ENCODE measurements around the gene TRIP4.
"Not testable (repeated sequence)": the region's sequence is repeated elsewhere in the genome, so short reads cannot be mapped to it uniquely, and the experiment has no call there.

Gene TRIP4

DNA sequence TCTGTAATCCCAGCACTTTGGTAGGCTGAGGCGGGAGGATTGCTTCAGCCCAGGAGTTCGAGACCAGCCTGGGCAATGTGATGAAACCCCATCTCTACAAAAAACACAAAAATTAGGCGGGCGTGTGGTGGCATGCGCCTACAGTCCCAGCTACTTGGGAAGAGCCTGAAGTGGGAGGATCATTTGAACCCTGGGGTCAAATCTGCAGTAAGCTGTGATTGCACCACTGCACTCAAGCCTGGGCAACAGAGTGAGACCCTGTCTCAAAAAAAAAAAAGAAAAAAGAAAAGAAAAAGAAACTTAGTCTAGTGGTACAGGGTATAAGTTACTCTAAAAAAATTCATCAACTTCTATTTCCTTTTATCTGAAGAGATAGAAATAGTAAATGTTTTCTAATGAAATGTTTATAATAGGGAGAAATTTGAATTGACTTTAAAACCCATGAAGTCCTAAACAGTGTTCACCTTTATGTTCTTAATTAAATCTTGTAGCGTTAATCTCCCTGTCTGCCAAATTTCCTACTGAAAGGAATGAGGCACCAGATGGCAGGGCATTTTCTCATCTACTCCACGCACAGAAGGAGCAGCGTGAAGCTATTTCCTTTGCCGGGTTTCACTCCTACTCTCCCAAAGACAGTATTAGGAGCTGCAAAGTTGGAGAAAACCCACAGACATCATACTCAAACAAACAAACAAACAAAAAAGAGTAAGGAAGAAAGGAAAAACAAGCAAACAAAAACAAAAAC lies 8.2 kb upstream of the TRIP4 start:
- Histone ChIP-seq H3K27me3 (ENCODE audit: insufficient read depth, low read length) (no peaks in the 10 kb centered on the region), H3K4me3 (ENCODE audit: low read depth, low read length, poor library complexity, severe bottlenecking) (peak overlapping the region; percentile 99), H3K79me2 (ENCODE audit: insufficient read depth, low read length) (peaks cover 16% of the 10 kb centered on the region), H3K4me2 (ENCODE audit: low read length) (peak overlapping the region; percentile 98), H3K9ac (ENCODE audit: low read length) (peak overlapping the region; percentile 53), H3K27ac (ENCODE audit: low read depth, low read length, poor library complexity, severe bottlenecking) (peak overlapping the region; percentile 10), H2AFZ (ENCODE audit: low read length) (no peak overlapping the region), H3K4me1 (ENCODE audit: insufficient read depth, low read length, severe bottlenecking) (peaks cover 29% of the 10 kb centered on the region), H3K9me2 (ENCODE audit: low read depth, low read length) (no peaks in the 10 kb centered on the region), H3K36me3 (ENCODE audit: insufficient read depth, low read length) (peaks cover 39% of the 10 kb centered on the region), H3K9me3 (ENCODE audit: low read length) (no peaks in the 10 kb centered on the region), H4K20me1 (ENCODE audit: insufficient read depth, low read length) (no peaks in the 10 kb centered on the region), H3F3A (ENCODE audit: insufficient read depth, low read length) (no peaks in the 10 kb centered on the region)
- TF ChIP-seq, protein P1, sequence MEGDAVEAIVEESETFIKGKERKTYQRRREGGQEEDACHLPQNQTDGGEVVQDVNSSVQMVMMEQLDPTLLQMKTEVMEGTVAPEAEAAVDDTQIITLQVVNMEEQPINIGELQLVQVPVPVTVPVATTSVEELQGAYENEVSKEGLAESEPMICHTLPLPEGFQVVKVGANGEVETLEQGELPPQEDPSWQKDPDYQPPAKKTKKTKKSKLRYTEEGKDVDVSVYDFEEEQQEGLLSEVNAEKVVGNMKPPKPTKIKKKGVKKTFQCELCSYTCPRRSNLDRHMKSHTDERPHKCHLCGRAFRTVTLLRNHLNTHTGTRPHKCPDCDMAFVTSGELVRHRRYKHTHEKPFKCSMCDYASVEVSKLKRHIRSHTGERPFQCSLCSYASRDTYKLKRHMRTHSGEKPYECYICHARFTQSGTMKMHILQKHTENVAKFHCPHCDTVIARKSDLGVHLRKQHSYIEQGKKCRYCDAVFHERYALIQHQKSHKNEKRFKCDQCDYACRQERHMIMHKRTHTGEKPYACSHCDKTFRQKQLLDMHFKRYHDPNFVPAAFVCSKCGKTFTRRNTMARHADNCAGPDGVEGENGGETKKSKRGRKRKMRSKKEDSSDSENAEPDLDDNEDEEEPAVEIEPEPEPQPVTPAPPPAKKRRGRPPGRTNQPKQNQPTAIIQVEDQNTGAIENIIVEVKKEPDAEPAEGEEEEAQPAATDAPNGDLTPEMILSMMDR (IDR thresholded peaks at IDR 0.05; ENCODE audit: low read length) = no peak
- TF ChIP-seq EZH2 (IDR thresholded peaks at IDR 0.05; ENCODE audit: borderline replicate concordance, low read length) = no peak

DNA sequence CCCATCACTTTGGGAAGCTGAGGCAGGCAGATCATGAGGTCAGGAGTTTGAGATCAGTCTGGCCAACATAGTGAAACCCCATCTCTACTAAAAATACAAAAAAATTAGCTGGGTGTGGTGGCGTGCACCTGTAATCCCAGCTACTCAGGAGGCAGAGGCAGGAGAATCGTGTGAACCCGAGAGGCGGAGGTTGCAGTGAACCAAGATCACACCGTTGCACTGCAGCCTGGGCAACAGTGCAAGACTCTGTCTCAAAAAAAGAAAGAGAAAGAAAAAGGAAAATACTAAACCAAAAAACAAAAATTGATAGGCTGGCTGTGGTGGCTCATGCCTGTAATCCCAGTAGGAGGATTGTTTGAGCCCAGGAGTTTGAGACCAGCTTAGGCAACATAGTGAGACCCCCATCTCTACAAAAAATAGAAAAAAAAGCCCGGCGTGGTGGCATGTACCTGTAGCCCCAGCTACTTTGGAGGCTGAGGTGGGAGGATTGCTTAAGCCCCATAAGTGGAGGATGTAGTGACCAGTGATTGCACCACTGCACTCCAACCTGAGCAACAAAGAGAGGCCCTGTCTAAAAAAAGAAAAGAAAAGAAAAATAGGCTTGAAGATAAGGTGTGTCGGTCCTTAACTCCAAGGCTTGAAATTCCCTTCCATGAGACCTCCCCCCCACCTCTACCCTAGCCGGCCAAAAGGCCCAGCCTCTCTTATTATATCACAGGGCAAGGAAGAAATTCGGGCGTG lies 7.3 kb upstream of the TRIP4 start:
- Histone ChIP-seq H3K4me1 (ENCODE audit: insufficient read depth, low read length, severe bottlenecking) (peaks cover 29% of the 10 kb centered on the region), H3K79me2 (ENCODE audit: insufficient read depth, low read length) (peaks cover 16% of the 10 kb centered on the region), H3K4me3 (ENCODE audit: low read depth, low read length, poor library complexity, severe bottlenecking) (peak overlapping the region; percentile 99), H3K9ac (ENCODE audit: low read length) (peak overlapping the region; percentile 97), H3K4me2 (ENCODE audit: low read length) (peak overlapping the region; percentile 98), H3K27ac (ENCODE audit: low read depth, low read length, poor library complexity, severe bottlenecking) (peak overlapping the region; percentile 59), H3K36me3 (ENCODE audit: insufficient read depth, low read length) (peaks cover 32% of the 10 kb centered on the region)
- not testable (repeated sequence) for H3K9me3 ChIP-seq (ENCODE audit: low read length); H3F3A ChIP-seq (ENCODE audit: insufficient read depth, low read length); H2AFZ ChIP-seq (ENCODE audit: low read length); H3K27me3 ChIP-seq (ENCODE audit: insufficient read depth, low read length); H3K9me2 ChIP-seq (ENCODE audit: low read depth, low read length); H4K20me1 ChIP-seq (ENCODE audit: insufficient read depth, low read length)

DNA sequence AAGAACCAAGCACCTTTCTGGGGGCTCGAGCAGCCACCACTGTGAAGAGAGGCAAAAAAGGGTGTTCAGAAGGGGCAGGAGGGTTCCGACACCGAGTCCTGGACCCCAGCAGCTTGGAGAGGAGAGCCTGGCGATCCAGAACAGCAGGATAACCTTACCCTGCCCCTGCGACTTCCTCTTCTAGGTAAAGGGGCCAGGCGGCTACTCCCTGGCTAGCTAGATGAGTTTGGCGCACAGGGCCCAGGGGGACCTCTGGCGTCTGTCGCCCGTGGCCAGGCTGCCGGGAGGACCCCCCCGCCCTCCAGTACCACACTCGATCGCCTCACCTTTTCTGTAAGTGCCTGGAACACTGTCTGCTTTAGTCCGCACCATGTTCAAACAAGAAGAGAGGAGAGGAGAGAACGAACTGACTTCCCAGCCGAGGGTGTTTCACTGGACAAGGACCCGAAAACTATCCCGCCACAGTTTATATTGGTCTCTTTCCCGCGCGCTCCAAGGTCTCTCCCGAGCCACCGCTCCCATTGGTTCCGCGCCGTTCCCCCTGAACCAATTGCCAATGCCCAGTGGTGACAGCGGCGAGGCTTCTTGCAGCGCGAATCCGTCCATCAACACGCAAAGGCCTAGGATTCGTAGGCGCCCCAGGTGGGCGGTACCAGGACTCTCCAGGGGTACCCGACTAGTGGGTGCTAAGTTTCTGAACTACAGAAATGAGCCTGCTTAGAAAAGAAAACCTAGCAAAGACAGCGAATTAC lies 6.5 kb upstream of the TRIP4 start, which contains the start of gene PCLAF:
TSS of gene PCLAF (minus strand) at position 442 of the 752 bp plus-strand sequence. CDS start at position 372, 70 bp downstream.
- peak within 1 kb of the TSS; percentile 59 for H3K27ac ChIP-seq (ENCODE audit: low read depth, low read length, poor library complexity, severe bottlenecking)
- peaks cover 16% of the 10 kb centered on the region for H3K79me2 ChIP-seq (ENCODE audit: insufficient read depth, low read length)
- no peaks in the 10 kb centered on the region for H3K9me2 ChIP-seq (ENCODE audit: low read depth, low read length)
- peaks cover 29% of the 10 kb centered on the region for H3K4me1 ChIP-seq (ENCODE audit: insufficient read depth, low read length, severe bottlenecking)
- peak within 1 kb of the TSS; percentile 81 for H2AFZ ChIP-seq (ENCODE audit: low read length)
- no peak for TF ChIP-seq EZH2 (IDR thresholded peaks at IDR 0.05; ENCODE audit: borderline replicate concordance, low read length)
- no peaks in the 10 kb centered on the region for H4K20me1 ChIP-seq (ENCODE audit: insufficient read depth, low read length)
- H3K27me3 ChIP-seq (ENCODE audit: insufficient read depth, low read length) = no peaks in the 10 kb centered on the region
- H3K9ac ChIP-seq (ENCODE audit: low read length) = peak within 1 kb of the TSS; percentile 97
- H3F3A ChIP-seq (ENCODE audit: insufficient read depth, low read length) = no peaks in the 10 kb centered on the region
- peaks cover 23% of the 10 kb centered on the region for H3K36me3 ChIP-seq (ENCODE audit: insufficient read depth, low read length)
- H3K9me3 ChIP-seq (ENCODE audit: low read length) = no peaks in the 10 kb centered on the region
- peak within 1 kb of the TSS; percentile 99 for H3K4me3 ChIP-seq (ENCODE audit: low read depth, low read length, poor library complexity, severe bottlenecking)
- H3K4me2 ChIP-seq (ENCODE audit: low read length) = peak within 1 kb of the TSS; percentile 98

DNA sequence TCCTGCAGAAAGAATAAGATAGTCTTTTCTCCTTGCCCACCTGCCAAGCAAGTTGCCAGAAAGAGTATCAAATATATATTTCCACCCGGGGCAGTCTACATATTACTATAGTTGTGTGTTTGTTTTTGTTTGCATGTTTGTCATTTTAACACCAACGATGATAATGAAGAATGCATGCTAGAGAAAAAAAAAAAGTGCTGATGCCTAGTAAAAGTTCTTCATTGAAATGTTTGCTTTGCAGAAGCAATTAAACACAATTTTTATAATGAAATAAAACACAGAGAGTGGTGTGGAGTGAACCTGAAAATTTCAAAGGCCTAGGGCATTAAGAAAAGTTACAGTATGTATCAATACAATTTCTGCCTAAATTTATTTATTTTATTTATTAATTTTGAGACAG lies 3.9 kb upstream of the TRIP4 start:
- H3K4me2 ChIP-seq (ENCODE audit: low read length) = no peak overlapping the region
- peaks cover 39% of the 10 kb centered on the region for H3K4me1 ChIP-seq (ENCODE audit: insufficient read depth, low read length, severe bottlenecking)
- no peaks in the 10 kb centered on the region for H3K9me2 ChIP-seq (ENCODE audit: low read depth, low read length)
- no peaks in the 10 kb centered on the region for H3K9me3 ChIP-seq (ENCODE audit: low read length)
- H3K79me2 ChIP-seq (ENCODE audit: insufficient read depth, low read length) = peaks cover 20% of the 10 kb centered on the region
- peaks cover 9% of the 10 kb centered on the region; the same call in 1 of the 2 replicates for H3K36me3 ChIP-seq (ENCODE audit: insufficient read depth, low read length)
- H3K9ac ChIP-seq (ENCODE audit: low read length) = no peak overlapping the region
- H3K4me3 ChIP-seq (ENCODE audit: low read depth, low read length, poor library complexity, severe bottlenecking) = no peak overlapping the region
- no peaks in the 10 kb centered on the region for H3K27me3 ChIP-seq (ENCODE audit: insufficient read depth, low read length)
- TF ChIP-seq EZH2 (IDR thresholded peaks at IDR 0.05; ENCODE audit: borderline replicate concordance, low read length) = no peak
- TF ChIP-seq, protein P1 (IDR thresholded peaks at IDR 0.05; ENCODE audit: low read length) = no peak
- no peaks in the 10 kb centered on the region for H4K20me1 ChIP-seq (ENCODE audit: insufficient read depth, low read length)
- no peaks in the 10 kb centered on the region for H3F3A ChIP-seq (ENCODE audit: insufficient read depth, low read length)
- no peak overlapping the region for H2AFZ ChIP-seq (ENCODE audit: low read length)
- no peak overlapping the region for H3K27ac ChIP-seq (ENCODE audit: low read depth, low read length, poor library complexity, severe bottlenecking)
